ENCODE measurements around the gene SLC16A3. TPM values are rescaled to one million over a fixed set of nuclear protein-coding genes. Genes with fewer than 3 reads are reported as not detected.

The SLC16A3 gene
- total RNA-seq, result 108 and 125 TPM in 2 replicates

DNA sequence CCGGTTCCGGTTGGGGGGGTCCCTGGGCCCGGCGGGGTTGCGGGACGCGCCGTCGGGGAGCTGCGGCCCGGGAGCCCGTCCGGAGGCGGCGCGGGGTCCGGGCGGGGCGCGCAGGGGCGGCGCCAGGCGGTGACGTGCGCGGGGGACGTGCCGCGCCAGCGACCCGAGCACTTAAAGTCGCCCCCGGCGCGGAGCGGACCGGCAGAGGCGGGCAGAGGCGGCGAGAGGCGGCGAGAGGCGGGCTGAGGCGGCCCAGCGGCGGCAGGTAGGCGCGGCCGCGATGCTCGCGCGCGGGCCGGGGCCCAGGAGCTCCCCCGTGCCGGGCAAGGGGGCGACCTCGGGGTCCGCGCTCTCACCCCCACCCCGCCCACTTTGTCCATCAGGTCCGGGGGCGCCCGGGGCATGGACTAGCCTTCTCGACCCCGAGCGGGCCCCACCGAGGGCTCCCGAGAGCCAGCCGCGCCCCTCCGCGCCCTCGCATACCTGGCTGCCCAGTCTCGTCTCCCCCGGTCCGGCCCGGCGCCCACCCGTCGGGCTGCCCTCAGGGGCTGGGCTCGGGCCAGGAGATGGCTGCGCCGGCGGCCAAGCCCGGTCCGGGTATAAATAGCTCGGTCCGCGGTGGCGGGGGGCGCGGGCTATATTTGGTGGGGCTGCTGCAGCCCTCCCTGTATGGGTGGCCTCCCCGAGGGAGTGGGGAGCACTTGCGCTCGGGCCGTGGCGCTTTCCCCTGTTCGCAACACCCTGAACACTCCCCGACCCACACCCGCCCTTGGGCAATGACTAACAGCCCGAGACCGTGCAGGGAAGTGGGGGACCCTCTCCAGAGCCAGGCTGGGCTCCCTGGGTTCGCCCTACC, at the start of gene SLC16A3:
SLC16A3 (plus strand) TSS at position 201 of the 856 bp plus-strand sequence. CDS start 6,967 bp downstream, outside the sequence.

DNA sequence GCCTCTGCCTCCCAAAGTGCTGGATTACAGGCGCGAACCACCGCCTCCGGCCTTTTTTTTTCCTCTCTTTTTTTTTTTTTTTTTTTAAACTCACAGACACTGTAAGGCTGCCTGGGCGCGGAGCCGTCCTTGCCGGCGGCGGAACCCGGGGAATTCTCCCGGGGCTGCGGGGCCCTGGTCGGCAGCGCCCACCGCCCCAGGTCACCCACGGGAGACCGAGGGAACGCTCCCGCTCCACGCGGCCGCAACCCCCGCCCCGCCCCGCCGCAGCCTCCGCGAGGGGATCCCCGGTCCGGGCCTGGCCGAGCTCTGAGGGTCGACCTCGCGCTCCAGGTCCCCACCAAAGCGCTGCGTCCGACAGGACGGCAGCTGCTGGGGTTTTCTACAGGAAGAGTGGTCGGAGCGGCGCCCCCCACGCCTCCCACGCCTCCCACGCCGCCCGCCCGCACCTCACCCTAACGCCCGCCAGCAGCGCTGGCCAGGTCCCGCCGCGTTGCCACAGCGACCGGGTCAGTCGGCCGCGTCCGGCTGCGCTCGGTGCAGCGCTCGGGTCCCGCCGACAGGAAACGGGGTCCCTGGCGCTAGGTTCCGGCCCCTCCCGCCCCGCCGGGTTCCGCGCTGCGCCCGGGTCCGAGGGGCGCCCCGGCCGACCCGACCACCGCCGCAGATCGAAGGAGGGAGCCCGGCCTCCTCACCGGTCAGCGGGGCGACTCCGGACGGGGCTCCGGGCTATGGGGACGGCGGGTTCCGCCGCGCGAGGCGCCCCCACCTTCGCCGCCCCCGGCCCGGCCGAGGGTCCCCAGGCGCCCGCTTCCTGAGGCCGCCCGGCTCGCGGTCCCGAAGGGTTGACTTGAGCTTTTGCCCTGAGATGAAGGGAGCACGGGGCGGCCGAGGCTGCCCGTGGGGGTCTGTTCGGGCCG, 16.3 kb upstream of the SLC16A3 start, which contains the start of gene CCDC57:
CCDC57 (minus strand) TSS at position 512 of the 920 bp plus-strand sequence. CDS start 10,898 bp downstream, outside the sequence.

GRCh38 chr17:82273327-82274133, 44.7 kb downstream of the SLC16A3 start, which contains the start of gene CSNK1D:
Gene CSNK1D, minus strand, starts transcription at chr17:82273700. Its CDS starts 319 bp downstream, at chr17:82273381.

Other genes with a start within 250 kb of the SLC16A3 start
- 17.1 and 25.3 TPM in 2 replicates for gene CENPX, start 206.2 kb upstream of the SLC16A3 start, total RNA-seq
- gene LRRC45, start 205.7 kb upstream of the SLC16A3 start, total RNA-seq, result 7.5 and 7.7 TPM in 2 replicates
- gene RAC3, start 197.4 kb upstream of the SLC16A3 start, total RNA-seq, result 2.1 and 7.1 TPM in 2 replicates
- 31.0 and 31.9 TPM in 2 replicates for gene DCXR, start 191.3 kb upstream of the SLC16A3 start, total RNA-seq
- gene RFNG, start 177.2 kb upstream of the SLC16A3 start, total RNA-seq, result 33.5 and 43.4 TPM in 2 replicates
- gene GPS1, start 177.1 kb upstream of the SLC16A3 start, total RNA-seq, result 70.8 and 78.7 TPM in 2 replicates
- gene DUS1L, start 163.2 kb upstream of the SLC16A3 start, total RNA-seq, result 22.8 and 35.9 TPM in 2 replicates
- gene FASN, start 130.8 kb upstream of the SLC16A3 start, total RNA-seq, result 40.9 and 57.5 TPM in 2 replicates
- 16.7 and 17.9 TPM in 2 replicates for gene CCDC57, start 16.2 kb upstream of the SLC16A3 start, total RNA-seq
- gene CSNK1D, start 44.7 kb downstream of the SLC16A3 start, total RNA-seq, result 49.0 and 49.5 TPM in 2 replicates
- gene CD7, start 88.6 kb downstream of the SLC16A3 start, total RNA-seq, result not detected in 2 replicates
- 4.2 and 7.7 TPM in 2 replicates for gene SECTM1, start 104.7 kb downstream of the SLC16A3 start, total RNA-seq
- not detected in 2 replicates for gene TEX19, start 130.2 kb downstream of the SLC16A3 start, total RNA-seq
- gene UTS2R, start 142.7 kb downstream of the SLC16A3 start, total RNA-seq, result not detected in 2 replicates
- gene HEXD, start 189.3 kb downstream of the SLC16A3 start, total RNA-seq, result 8.9 and 13.2 TPM in 2 replicates
- 25.3 and 26.5 TPM in 2 replicates for gene OGFOD3, start 189.5 kb downstream of the SLC16A3 start, total RNA-seq
- gene CYBC1, start 221.7 kb downstream of the SLC16A3 start, total RNA-seq, result 43.5 and 56.3 TPM in 2 replicates
- gene NARF, start 229.7 kb downstream of the SLC16A3 start, total RNA-seq, result 40.8 and 42.8 TPM in 2 replicates

Data from articular chondrocyte of knee joint (primary cell).